Activated T-helper 1 cell treated with Interleukin-2 at 50 U/mL for 16 hours (primary cell): ENCODE measurements around the gene TM4SF18.

Experiments used
- DNase-seq: peaks from one replicate; pipeline ENCODE4 v3.0.0-alpha.2; 2020; ENCODE audit warnings: low read depth

The TM4SF18 gene

GRCh38 chr3:149283401-149283800 is 50.0 kb downstream of the TM4SF18 start:
- DNase-seq: no peak

DNA sequence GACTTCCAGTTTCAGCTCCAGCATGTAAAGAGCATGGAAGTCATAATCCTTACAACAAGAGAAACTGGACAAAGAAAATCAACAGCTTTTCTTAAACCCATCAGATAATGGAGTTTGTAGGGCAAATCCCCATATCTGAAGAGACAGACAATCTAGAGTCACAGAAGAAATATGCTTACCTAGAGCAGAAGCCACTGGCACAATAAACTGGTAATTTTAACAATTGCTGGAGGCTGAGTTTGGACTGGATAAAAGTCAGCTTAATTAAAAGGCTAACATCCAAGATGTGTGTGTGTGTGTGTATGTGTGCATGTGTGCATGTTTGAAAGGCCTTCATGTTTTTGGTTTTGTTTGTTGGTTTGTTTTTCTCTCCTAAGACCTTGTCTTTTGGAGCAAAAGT is 50.6 kb downstream of the TM4SF18 start:
- DNase-seq: no peak

- DNase-seq: no peak
Observed at GRCh38 chr3:149282322-149282721, 51.1 kb downstream of the TM4SF18 start.

DNA sequence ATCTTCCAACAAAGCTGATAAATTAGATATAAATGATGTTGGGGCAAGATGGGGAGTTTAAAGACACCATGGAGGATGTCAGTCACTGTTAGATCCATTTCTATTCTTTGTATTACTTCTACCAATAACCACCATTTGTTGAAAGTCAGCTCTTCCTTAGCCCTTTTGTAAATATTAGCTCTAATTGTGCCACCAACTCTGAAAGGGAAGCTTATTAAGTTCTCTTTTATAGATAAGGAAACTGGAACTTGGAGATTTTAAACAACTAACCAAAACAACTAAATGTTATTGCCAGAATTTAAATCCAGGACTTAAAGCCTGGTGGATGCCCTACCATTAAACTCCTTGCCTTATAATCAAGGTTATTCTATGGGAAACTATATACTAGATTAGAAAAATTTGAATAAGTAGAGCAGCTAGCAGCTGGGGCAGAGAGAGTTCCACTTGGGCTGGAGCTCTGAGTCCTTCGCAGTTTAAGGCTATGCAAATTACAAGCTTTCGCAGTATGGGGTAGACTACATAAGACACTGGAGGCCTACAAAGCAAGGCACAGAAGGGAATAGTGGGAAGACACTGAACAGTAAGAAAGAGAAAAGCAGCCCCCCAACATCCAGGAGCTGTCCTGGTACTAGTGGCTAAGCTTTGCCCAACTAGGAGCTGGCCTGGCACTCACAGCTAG is 52.6 kb downstream of the TM4SF18 start:
- DNase-seq: no peak

- DNase-seq: no peak
Observed at GRCh38 chr3:149278911-149279310, 54.5 kb downstream of the TM4SF18 start.

- DNase-seq: no peak
Observed at GRCh38 chr3:149277331-149277813, 56.1 kb downstream of the TM4SF18 start.

- no peak for DNase-seq
Observed at GRCh38 chr3:149276619-149277018, 56.8 kb downstream of the TM4SF18 start.

- no peak for DNase-seq
Observed at GRCh38 chr3:149274220-149274619, 59.2 kb downstream of the TM4SF18 start.

GRCh38 chr3:149273096-149273751 is 60.2 kb downstream of the TM4SF18 start:
- no peak for DNase-seq

- no peak for DNase-seq
Observed at GRCh38 chr3:149271669-149272068, 61.8 kb downstream of the TM4SF18 start.

GRCh38 chr3:149270180-149270579 is 63.3 kb downstream of the TM4SF18 start:
- no peak for DNase-seq

DNA sequence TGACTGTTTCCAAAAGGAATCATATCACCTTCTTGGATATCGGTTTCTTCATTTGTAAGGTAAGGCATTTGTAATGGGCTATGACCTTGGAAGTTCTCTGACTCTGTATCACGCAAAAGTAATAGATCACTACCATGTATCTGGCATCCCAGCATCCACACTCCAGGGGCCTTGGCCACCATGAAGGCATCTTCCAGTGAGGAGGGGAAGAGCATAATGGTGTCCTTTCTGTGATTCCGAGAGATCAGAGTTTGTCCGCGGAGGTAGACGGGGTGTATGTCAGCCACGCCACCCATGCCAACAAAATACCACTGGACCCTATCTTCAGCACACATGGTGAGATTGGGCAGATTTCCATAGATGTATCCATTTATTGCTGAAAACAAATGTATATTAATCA is 63.7 kb downstream of the TM4SF18 start:
- no peak for DNase-seq
